GM12891 (cell line): Measurements from ENCODE around the gene BRPF1.

Experiments
- POLR2A ChIP-seq: IDR thresholded peaks from 2 replicates; pipeline ENCODE4 v1.6.1; 2011; ENCODE audit warnings: low read depth, low read length, control low read depth
- POLR2AphosphoS5 ChIP-seq: IDR thresholded peaks from 2 replicates; pipeline ENCODE4 v1.6.1; 2011; ENCODE audit warnings: low read depth, low read length, control low read depth
- POU2F2 ChIP-seq: IDR thresholded peaks from 2 replicates; pipeline ENCODE4 v1.6.1; 2011; ENCODE audit warnings: low read depth, mild to moderate bottlenecking, control low read depth, low read length, moderate library complexity
- TAF1 ChIP-seq: IDR thresholded peaks from 2 replicates; pipeline ENCODE4 v1.6.1; 2011; ENCODE audit warnings: low read depth, low read length, control low read depth

DNA sequence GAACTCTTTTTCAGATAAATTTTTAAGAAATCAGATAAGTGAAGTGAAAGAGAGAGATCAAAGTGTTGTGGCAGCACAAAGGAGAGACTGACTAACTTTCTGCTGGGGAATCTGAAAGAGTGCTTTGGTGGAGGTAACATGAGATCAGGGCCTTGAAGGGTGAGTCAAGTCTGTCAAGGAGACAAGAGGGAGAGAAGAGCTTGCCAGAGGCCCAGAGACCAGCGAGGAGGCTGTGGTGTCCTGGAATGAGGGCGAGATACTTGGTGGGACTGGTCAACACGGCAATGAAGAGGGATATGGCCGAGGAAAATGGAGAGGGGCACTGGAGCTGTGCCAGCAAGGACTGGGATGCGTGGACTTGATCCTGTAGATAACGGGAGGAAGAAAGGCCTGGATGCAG lies 56.2 kb downstream of the BRPF1 start:
- TF ChIP-seq POLR2A, result no peak
- no peak for TF ChIP-seq POLR2AphosphoS5
- TF ChIP-seq POU2F2, result no peak
- TF ChIP-seq TAF1, result no peak
